GM19324 (cell line): Measurements from ENCODE around the gene GCSAM.

Experiments
- ATAC-seq: cut with Tn5 transposase; IDR thresholded peaks from one replicate; pipeline ENCODE4 v1.9.1; 2021; ENCODE audit warnings: mild to moderate bottlenecking, moderate library complexity; ENCODE audit not compliant: unreplicated experiment, low FRiP score

GCSAM gene

GRCh38 chr3:112130638-112130993 lies 2.4 kb downstream of the GCSAM start:
- ATAC-seq, result no peak

GRCh38 chr3:112129925-112130637 lies 3.0 kb downstream of the GCSAM start:
- ATAC-seq, result no peak

GRCh38 chr3:112128843-112129727 lies 4.0 kb downstream of the GCSAM start:
- no peak for ATAC-seq

GRCh38 chr3:112127522-112128494 lies 5.2 kb downstream of the GCSAM start:
- no peak for ATAC-seq

- no peak for ATAC-seq
Measured at GRCh38 chr3:112126511-112126911, 6.5 kb downstream of the GCSAM start.

GRCh38 chr3:112124907-112125607 lies 8.0 kb downstream of the GCSAM start:
- no peak for ATAC-seq

GRCh38 chr3:112123548-112123947 lies 9.5 kb downstream of the GCSAM start:
- no peak for ATAC-seq

GRCh38 chr3:112122870-112123269 lies 10.2 kb downstream of the GCSAM start:
- ATAC-seq, result no peak

- ATAC-seq, result no peak
Measured at GRCh38 chr3:112121577-112122547, 11.2 kb downstream of the GCSAM start.

- no peak for ATAC-seq
Measured at GRCh38 chr3:112119962-112120836, 12.8 kb downstream of the GCSAM start.

GRCh38 chr3:112117841-112118571 lies 15.0 kb downstream of the GCSAM start:
- ATAC-seq, result no peak

- ATAC-seq, result no peak
Measured at GRCh38 chr3:112117415-112117814, 15.6 kb downstream of the GCSAM start.

GRCh38 chr3:112116748-112117186 lies 16.3 kb downstream of the GCSAM start:
- ATAC-seq, result no peak

GRCh38 chr3:112115806-112116383 lies 17.2 kb downstream of the GCSAM start:
- ATAC-seq, result no peak

- ATAC-seq, result no peak
Measured at GRCh38 chr3:112115161-112115739, 17.8 kb downstream of the GCSAM start.

GRCh38 chr3:112114576-112115160 lies 18.4 kb downstream of the GCSAM start:
- ATAC-seq, result no peak
